ENCODE measurements around the gene C11orf24. TPM values are rescaled to one million over a fixed set of nuclear protein-coding genes. Genes with fewer than 3 reads are reported as not detected.
A peak's percentile ranks its signal among the peaks of the same experiment; 100 is the strongest.

C11orf24 gene
- total RNA-seq: 33.9 and 39.7 TPM in 2 replicates

DNA sequence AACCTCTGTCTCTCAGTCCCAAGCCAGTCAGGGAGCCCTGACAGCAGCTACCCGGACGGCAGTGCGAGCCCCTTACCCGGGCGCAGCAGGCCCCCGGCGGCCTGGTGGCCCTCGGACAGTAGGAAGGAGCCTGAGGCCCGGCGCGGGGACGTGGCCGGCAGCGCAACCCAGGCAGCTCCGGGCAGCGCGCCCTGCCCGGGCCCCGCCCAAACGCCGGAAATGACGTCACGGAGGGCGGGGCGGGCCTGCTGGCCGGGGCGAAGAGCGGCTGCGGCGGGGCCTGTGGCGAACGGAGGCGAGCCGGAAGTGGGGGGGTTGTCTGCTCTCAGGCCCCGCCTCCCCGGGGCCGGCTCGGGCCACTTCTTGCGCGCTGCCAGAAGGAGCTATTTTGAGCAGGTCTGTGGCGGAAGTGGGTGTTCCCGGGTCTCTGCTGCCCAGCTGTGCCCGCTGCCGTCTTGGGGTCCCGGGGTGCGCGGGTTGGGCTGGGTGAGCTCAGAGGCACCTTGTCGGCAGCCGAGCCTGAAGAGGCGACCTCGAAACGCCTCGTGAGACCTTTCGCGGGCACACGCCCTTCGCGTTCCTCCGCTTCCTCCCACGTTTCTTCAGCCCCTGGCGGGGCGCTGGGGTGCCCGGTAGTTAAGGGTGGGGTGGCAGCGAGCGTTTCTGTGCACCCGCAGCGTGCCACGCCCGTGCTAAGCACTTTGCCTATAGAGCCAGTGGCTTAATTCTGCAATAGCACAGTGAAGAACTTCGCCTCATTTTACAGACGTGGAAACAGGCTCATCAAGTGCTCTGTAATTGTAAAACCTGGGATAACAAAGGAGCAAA lies at the start of gene C11orf24:
TSS of gene C11orf24 (minus strand) at position 193 of the 828 bp plus-strand sequence. CDS start 8,206 bp downstream, outside the sequence.
- Mint-ChIP-seq H3K9me3 (no peaks in the 10 kb centered on the region), H3K4me3 (peak within 1 kb of the TSS; percentile 96), H3K27me3 (ENCODE audit: insufficient read depth) (no peaks in the 10 kb centered on the region), H3K27ac (peak within 1 kb of the TSS; percentile 93), H3K36me3 (ENCODE audit: low read depth) (peaks cover 3% of the 10 kb centered on the region), H3K4me1 (ENCODE audit: low read depth) (peaks cover 23% of the 10 kb centered on the region)
- peak; percentile 93 for DNase-seq (ENCODE audit: low spot score)
- intact Hi-C loops (cut with micrococcal nuclease): loop anchor here (1.0 to 5.0 kb wide), 8 partner anchors 10 to 242 kb away; partner anchors contain the start of genes NDUFS8 and PPP6R3

DNA sequence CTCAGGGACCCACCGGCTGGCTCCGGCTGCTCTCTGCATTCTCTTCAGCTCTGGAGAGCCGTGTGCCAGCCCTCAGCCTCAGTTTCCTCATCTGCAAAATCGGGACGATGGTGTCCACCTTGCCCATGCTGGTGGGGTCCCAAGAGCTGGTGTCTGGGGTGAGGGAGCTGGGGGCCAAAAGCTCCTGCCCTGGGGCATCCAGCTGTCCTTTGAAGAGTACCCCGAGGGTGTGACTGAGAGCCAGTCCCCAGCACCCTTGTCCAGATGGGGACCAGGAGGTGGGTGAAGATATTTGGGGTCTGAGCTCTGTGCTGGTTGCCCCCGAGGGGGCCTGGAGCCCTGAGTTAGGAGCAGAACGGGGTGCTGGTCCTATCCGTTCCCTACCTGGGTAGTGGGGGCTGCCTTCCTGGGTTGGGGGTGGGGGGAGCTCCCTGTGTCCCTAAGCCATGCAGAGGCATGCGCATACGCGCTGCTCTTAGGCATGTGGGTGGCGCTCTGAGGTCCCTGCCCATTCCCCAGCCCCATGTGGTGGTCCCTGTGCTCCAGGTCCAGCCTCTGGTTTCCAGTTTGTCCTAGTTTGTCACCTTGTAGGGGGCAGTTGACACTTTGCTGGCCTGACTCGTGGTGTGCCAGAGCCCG lies 45.5 kb upstream of the C11orf24 start:
- H3K9me3 Mint-ChIP-seq: no peaks in the 10 kb centered on the region
- no peak overlapping the region for H3K27ac Mint-ChIP-seq
- no peak overlapping the region for H3K4me3 Mint-ChIP-seq
- peaks cover 29% of the 10 kb centered on the region for H3K4me1 Mint-ChIP-seq (ENCODE audit: low read depth)
- intact Hi-C loops (cut with micrococcal nuclease): no loop called here
- H3K36me3 Mint-ChIP-seq (ENCODE audit: low read depth): no peaks in the 10 kb centered on the region
- DNase-seq (ENCODE audit: low spot score): no peak
- H3K27me3 Mint-ChIP-seq (ENCODE audit: insufficient read depth): peaks cover 4% of the 10 kb centered on the region

DNA sequence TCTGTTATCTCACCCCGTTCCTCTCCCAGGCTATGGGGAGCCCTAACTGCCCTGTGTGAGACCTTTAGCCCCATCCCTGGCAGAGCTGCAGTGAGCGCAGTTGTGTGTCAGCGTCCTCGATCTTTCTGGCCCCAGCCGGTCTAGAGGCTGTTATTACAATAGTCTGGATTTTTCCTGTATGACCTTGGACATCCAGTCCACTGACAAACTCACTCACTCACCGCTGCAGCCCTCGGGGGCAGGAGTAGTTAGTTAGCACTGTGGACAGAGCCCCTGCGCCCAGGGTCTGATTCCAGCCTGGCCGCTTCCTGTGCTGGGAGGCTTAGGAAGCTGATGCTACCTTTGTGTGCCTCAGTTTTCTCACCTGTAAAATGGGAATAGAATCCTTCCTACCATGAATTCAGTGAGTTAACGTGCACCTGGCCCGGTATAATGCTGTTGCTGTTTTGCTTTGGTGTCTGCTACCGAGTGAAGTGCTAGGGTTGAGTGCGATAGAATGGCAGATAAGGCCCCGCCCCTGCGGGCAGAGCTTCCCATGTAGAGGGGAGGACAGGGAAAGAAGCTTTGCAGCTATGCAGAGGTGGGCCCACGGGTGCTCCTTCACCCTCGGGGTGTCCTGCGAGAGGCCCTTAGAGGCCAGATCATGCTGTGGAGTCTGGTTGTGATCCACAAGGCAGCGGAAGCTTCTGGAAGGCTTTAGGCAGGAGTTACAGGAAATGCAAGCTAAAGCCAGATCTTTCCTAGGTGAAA lies 43.6 kb upstream of the C11orf24 start:
- Mint-ChIP-seq H3K9me3 (no peaks in the 10 kb centered on the region), H3K27me3 (ENCODE audit: insufficient read depth) (peaks cover 7% of the 10 kb centered on the region), H3K36me3 (ENCODE audit: low read depth) (peaks cover 4% of the 10 kb centered on the region), H3K4me3 (peak overlapping the region; percentile 23), H3K4me1 (ENCODE audit: low read depth) (peaks cover 43% of the 10 kb centered on the region), H3K27ac (no peak overlapping the region)
- intact Hi-C loops (cut with micrococcal nuclease): no loop called here
- no peak for DNase-seq (ENCODE audit: low spot score)

DNA sequence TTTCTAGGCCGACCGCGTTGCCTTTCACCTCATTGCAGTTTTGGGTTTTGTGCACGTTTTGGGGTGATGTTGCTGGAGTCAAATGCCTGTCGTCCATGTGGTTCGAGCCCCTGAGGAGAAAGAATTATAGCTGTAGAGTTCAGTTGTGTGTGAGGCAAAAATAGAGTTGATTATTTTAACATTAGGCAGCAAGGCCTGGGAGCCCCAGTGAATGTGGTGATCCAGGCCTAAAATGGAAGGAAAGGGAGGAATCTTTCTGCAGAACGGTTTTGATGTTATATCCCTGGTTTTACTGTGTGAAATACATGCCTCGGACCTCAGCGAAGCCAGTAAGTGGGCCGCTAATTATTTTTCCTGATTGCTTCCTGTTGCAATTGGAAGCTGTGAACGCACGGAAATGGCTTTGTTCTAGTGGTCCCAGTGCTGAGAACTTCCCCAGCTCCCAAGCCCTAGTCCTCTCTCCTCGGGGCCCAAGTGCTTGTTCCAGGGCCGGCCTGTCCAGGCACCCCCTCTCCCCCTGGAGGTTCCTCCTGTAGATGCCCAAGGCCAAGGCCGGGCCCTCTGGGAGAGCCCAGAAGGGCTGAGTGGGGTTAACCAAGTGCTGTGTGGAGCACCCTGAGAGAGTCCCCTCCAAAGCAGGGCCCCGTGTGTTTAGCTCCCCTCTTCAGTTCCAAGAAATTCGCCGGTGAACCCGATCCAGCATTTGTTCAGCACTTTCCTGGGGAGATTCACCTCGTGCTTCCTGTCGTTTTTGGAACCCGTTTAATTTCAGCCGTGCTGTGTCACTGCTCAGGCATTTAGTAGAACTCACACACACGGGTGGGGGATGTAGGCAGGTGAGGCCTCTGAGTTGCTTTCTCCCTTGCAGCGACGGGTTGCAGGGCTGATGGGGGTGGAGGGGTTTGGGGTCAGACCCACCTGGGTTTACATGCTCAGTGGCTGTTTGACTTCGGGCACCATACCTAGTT lies 42.7 kb upstream of the C11orf24 start:
- Mint-ChIP-seq H3K36me3 (ENCODE audit: low read depth) (peaks cover 4% of the 10 kb centered on the region), H3K9me3 (no peaks in the 10 kb centered on the region), H3K4me1 (ENCODE audit: low read depth) (peaks cover 48% of the 10 kb centered on the region), H3K27me3 (ENCODE audit: insufficient read depth) (peaks cover 7% of the 10 kb centered on the region), H3K4me3 (peak overlapping the region; percentile 87), H3K27ac (no peak overlapping the region)
- intact Hi-C loops (cut with micrococcal nuclease): loop anchor here (5.0 kb wide), 1 partner anchor 68 kb away; no protein-coding TSS in a partner anchor
- no peak for DNase-seq (ENCODE audit: low spot score)

DNA sequence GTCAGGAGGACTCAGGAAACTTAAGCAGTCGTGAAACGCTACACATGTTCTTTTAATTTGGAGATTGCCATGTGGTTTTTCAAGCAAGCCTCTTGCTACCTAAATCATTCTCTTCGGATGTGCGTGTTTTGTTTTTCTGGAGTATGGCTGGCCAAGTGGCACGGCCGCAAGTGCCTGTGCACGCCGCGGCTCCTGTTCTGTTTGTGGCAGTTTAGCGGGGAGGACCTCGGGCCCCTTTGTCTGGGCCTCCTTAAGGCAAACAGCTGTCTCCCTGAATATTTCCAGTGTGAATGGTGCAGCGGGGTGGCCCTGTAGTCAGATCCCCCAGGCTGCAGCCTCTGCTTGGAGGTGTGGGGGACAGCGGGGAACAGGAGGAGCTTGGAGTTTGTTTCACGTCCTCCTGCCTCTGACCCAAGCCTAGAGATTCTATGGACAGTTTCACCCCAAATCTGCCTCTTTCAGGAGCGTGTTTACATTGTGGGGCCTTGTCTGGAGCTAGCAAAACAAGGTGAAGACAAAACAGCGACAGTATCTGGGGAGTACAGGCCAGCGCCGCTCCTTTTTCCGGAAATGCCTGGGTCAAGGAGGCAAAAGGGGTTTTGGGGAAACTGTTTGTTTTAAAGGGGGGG lies 41.9 kb upstream of the C11orf24 start:
- peak overlapping the region; percentile 87 for H3K4me3 Mint-ChIP-seq
- H3K4me1 Mint-ChIP-seq (ENCODE audit: low read depth): peaks cover 48% of the 10 kb centered on the region
- intact Hi-C loops (cut with micrococcal nuclease): loop anchor here (1.0 to 5.0 kb wide), 3 partner anchors 41 to 147 kb away; partner anchors contain the start of gene PPP6R3
- no peaks in the 10 kb centered on the region for H3K9me3 Mint-ChIP-seq
- peak overlapping the region; percentile 79 for H3K27ac Mint-ChIP-seq
- no peak for DNase-seq (ENCODE audit: low spot score)
- H3K36me3 Mint-ChIP-seq (ENCODE audit: low read depth): peaks cover 4% of the 10 kb centered on the region
- peaks cover 7% of the 10 kb centered on the region for H3K27me3 Mint-ChIP-seq (ENCODE audit: insufficient read depth)

DNA sequence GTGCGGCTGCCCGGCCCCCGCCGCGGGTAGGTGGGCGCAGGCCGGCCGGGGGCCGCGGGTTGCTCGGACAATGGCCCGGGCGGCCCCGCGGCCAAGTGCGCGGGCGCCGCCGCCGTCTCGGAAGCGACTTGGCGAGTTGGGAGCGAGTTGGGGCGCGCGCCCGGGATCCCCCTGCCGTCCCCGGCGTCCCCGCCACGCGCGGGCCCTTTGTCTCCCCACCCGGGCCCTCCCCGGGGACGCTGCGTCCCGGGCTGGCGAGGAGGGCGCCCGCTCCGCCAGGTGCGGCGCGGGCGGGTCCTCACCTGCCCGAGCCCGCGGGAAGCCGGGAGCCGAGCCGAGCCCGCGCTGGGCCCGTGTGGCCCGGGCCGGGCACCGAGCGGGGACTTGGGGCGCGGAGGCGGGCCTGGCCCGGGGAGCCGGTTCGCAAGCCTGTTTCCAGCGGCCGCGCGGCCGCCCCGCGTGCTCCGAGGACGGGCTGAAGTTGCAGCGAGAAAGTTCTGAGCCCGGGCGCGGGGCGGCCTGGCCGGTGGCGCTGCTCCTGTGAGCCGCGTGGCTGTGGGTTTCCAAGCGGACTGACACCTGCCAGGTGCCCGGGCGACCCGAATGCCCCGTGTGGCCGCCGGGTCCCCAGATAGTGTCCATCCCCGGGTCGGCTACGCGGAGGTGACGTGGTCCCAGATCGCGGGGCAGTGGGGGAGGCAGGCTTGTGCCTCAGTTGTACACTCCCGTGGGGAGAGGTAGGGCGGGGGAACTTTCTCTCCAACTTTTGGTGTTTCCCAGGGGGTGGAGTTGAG lies 41.2 kb upstream of the C11orf24 start:
- H3K36me3 Mint-ChIP-seq (ENCODE audit: low read depth): peaks cover 4% of the 10 kb centered on the region
- peaks cover 48% of the 10 kb centered on the region for H3K4me1 Mint-ChIP-seq (ENCODE audit: low read depth)
- H3K4me3 Mint-ChIP-seq: peak overlapping the region; percentile 87
- no peaks in the 10 kb centered on the region for H3K9me3 Mint-ChIP-seq
- peaks cover 7% of the 10 kb centered on the region for H3K27me3 Mint-ChIP-seq (ENCODE audit: insufficient read depth)
- intact Hi-C loops (cut with micrococcal nuclease): loop anchor here (1.0 to 5.0 kb wide), 3 partner anchors 41 to 147 kb away; partner anchors contain the start of gene PPP6R3
- peak overlapping the region; percentile 79 for H3K27ac Mint-ChIP-seq
- DNase-seq (ENCODE audit: low spot score): no peak

DNA sequence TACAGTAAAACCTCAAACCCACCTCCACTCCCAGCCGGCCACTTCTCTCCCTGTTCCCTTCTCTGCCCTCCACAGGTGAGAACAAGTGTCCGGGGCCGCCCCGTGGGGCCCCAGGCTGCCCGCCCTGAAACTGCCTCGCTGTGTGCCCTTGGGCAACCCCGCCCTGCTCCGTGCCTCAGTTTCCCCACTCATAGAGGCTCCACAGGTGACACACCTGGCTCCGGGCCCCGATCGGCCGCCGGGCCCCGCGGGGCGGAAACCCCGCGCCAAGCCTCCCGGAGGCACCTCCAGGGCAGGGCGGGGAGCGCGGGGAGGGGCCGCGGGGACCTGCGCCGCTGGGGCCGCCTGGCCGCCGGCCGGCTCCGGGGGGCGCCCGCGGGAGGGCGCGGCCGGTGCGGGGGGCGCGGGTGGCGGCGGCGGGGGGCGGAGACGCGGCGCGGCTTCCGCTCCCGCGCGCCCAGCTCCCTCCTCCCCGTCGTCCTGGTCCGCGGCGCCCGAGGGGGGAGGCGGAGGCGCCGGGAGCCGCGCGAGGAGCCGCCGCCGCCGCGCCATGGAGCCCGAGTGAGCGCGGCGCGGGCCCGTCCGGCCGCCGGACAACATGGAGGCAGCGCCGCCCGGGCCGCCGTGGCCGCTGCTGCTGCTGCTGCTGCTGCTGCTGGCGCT lies 40.5 kb upstream of the C11orf24 start, which contains the start of gene LRP5:
TSS of gene LRP5 (plus strand) at position 475 of the 663 bp plus-strand sequence. CDS start at position 599, 124 bp downstream.
- Mint-ChIP-seq H3K36me3 (ENCODE audit: low read depth) (peaks cover 4% of the 10 kb centered on the region), H3K27me3 (ENCODE audit: insufficient read depth) (peaks cover 7% of the 10 kb centered on the region), H3K4me3 (peak within 1 kb of the TSS; percentile 87), H3K9me3 (no peaks in the 10 kb centered on the region), H3K27ac (peak within 1 kb of the TSS; percentile 79), H3K4me1 (ENCODE audit: low read depth) (peaks cover 48% of the 10 kb centered on the region)
- intact Hi-C loops (cut with micrococcal nuclease): loop anchor here (5.0 kb wide), 1 partner anchor 70 kb away; no protein-coding TSS in a partner anchor
- no peak for DNase-seq (ENCODE audit: low spot score)

DNA sequence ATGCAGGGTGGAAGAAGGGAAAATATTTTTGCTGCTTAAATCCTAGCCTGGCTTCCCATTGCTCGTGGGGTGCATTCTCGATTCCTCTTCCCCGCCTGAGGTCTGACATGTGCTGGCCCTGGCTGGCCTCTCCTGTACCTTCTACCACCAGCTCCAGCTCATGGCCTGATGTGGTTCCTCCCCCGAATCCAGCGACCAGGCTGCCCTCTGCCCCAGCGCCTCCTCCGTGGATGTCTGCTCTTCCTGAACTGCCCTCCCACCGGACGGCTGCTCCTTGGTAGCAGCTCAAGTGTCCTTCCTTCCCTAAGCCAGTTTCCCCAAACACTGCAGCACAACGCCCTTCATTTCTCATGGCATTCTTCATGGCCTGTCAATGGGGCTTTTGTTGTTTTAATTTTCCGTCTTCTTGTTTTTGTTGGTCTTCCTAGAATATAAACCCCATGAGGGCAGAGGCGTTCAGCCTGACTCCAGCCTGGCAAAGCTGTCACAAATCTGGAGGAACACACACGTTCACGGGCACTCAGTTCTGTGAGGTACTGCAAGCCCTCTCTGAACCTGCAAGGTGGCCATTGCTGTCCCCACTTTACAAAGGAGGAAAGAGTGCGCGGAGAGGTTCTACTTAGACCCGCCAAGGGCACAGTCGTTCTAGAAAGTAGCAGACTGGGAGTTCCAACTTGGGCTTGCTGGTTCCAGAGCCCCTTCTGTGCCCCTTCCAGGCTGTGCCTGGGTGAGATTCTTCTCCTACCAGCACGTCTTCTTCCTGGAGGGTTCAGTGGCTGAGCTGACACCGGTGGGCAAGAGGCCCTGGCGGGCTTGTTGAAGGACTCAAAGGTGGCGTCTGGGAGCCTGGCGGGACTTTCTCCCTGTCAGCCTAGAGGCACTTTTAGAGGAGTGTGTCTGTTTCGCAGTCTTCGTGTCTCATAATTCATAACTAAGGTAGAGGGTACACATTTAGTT lies 39.7 kb upstream of the C11orf24 start:
- H3K36me3 Mint-ChIP-seq (ENCODE audit: low read depth): peaks cover 4% of the 10 kb centered on the region
- H3K4me1 Mint-ChIP-seq (ENCODE audit: low read depth): peaks cover 48% of the 10 kb centered on the region
- peak overlapping the region; percentile 77 for H3K4me3 Mint-ChIP-seq
- intact Hi-C loops (cut with micrococcal nuclease): loop anchor here (5.0 kb wide), 1 partner anchor 71 kb away; no protein-coding TSS in a partner anchor
- DNase-seq (ENCODE audit: low spot score): no peak
- no peaks in the 10 kb centered on the region for H3K9me3 Mint-ChIP-seq
- H3K27ac Mint-ChIP-seq: peak overlapping the region; percentile 40
- H3K27me3 Mint-ChIP-seq (ENCODE audit: insufficient read depth): peaks cover 7% of the 10 kb centered on the region

DNA sequence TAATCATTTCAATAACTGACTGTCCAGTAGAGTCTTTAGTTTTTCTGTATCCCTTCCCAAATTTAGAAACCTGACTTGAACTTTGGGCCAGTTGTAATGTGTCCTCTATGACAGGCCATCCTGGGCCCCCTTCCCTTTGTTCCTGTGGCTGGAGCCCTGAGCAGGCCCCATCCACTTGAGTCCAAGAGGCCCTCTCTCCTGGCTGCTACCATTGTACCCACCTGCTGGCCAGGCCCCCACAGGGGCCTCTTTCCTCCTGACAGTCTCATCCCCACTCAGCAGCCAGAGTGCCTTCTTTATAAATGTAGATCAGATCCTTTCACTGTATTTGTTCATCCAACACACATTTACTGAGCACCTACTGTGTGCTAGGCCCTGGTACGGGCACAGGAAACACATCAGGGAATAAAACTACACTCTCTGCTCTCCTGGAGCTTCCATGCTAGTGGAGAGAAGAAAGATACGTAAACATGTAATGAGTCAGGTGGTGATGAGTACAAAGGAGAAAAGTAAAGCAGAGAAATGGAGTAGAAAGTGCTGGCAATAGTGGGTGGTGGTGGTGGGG lies 37.9 kb upstream of the C11orf24 start:
- no peaks in the 10 kb centered on the region for H3K9me3 Mint-ChIP-seq
- peaks cover 7% of the 10 kb centered on the region for H3K27me3 Mint-ChIP-seq (ENCODE audit: insufficient read depth)
- H3K4me3 Mint-ChIP-seq: peak overlapping the region; percentile 28
- DNase-seq (ENCODE audit: low spot score): no peak
- peak overlapping the region; percentile 1 for H3K27ac Mint-ChIP-seq
- H3K4me1 Mint-ChIP-seq (ENCODE audit: low read depth): peaks cover 42% of the 10 kb centered on the region
- intact Hi-C loops (cut with micrococcal nuclease): loop anchor here (5.0 kb wide), 1 partner anchor 73 kb away; no protein-coding TSS in a partner anchor
- H3K36me3 Mint-ChIP-seq (ENCODE audit: low read depth): peaks cover 4% of the 10 kb centered on the region

Measured in activated T-helper 1 cell treated with anti-CD3 and anti-CD28 coated beads, Interleukin-12 subunit alpha, Interleukin-12 subunit beta, Interleukin-2, Interleukin-4 antibody, amounts not matched to agents 30 ng/mL and 10 ng/mL and 1 ng/mL, durations not matched to agents 14 hours and 24 hours and 36 hours (primary cell).